Fibroblast of skin of left biceps (primary cell): ENCODE data around the gene NFAM1.

Experiments used
- DNase-seq, 2 experiments: peaks; one replicate each; pipeline ENCODE4 v3.0.0-alpha.2; 2013; ENCODE audit warnings: low read depth in 2 of 2

Gene NFAM1

GRCh38 chr22:42360348-42360747 is 71.9 kb downstream of the NFAM1 start:
- DNase-seq, result no peak

- DNase-seq, result no peak
These were observed 73.3 kb downstream of the NFAM1 start for GRCh38 chr22:42358643-42359558.

GRCh38 chr22:42357634-42358296 is 74.4 kb downstream of the NFAM1 start:
- no peak for DNase-seq

- no peak for DNase-seq
These were observed 75.0 kb downstream of the NFAM1 start for GRCh38 chr22:42357221-42357620.

GRCh38 chr22:42356533-42356932 is 75.7 kb downstream of the NFAM1 start:
- DNase-seq, result no peak

GRCh38 chr22:42353883-42354727 is 78.1 kb downstream of the NFAM1 start:
- no peak for DNase-seq

- no peak for DNase-seq
These were observed 81.8 kb downstream of the NFAM1 start for GRCh38 chr22:42350373-42350772.

- no peak for DNase-seq
These were observed 84.8 kb downstream of the NFAM1 start for GRCh38 chr22:42347281-42347824.

- no peak for DNase-seq
These were observed 85.5 kb downstream of the NFAM1 start for GRCh38 chr22:42346722-42347121.

- DNase-seq, result no peak
These were observed 86.7 kb downstream of the NFAM1 start for GRCh38 chr22:42345458-42345857.

- no peak for DNase-seq
These were observed 87.8 kb downstream of the NFAM1 start for GRCh38 chr22:42344361-42344905.

- DNase-seq, result no peak
These were observed 88.6 kb downstream of the NFAM1 start for GRCh38 chr22:42343531-42344081.

GRCh38 chr22:42343121-42343454 is 89.1 kb downstream of the NFAM1 start:
- DNase-seq, result no peak

- no peak for DNase-seq
These were observed 89.6 kb downstream of the NFAM1 start for GRCh38 chr22:42342426-42343120.

GRCh38 chr22:42341779-42342178 is 90.4 kb downstream of the NFAM1 start:
- no peak for DNase-seq

- DNase-seq, result no peak
These were observed 91.3 kb downstream of the NFAM1 start for GRCh38 chr22:42340829-42341383.

- DNase-seq, result no peak
These were observed 92.1 kb downstream of the NFAM1 start for GRCh38 chr22:42340150-42340549.

GRCh38 chr22:42338479-42338878 is 93.7 kb downstream of the NFAM1 start:
- no peak for DNase-seq

GRCh38 chr22:42337356-42337755 is 94.8 kb downstream of the NFAM1 start:
- no peak for DNase-seq

- DNase-seq, result no peak
These were observed 95.5 kb downstream of the NFAM1 start for GRCh38 chr22:42336527-42337227.
